Liver (tissue), 9 donors: ENCODE results near the gene AMIGO1. TPM values are rescaled to one million over a fixed set of nuclear protein-coding genes. Genes with fewer than 3 reads are reported as not detected.

Experiments used
- DNase-seq: peaks from one replicate; pipeline ENCODE4 v3.0.0-alpha.2; 2017; ENCODE audit warnings: low spot score
- H3K27ac ChIP-seq, 2 donors: one replicate each; pipeline ENCODE4 v1.7.0; 2013; ENCODE audit warnings: inconsistent platforms in 2 of 2, low read length in 2 of 2, control low read depth in 1 of 2, low read depth in 1 of 2, mild to moderate bottlenecking in 1 of 2
- H3K27me3 ChIP-seq, 4 donors: one replicate each; pipeline versions ENCODE4 v1.6.1 to v1.7.0; 2013; ENCODE audit warnings: low read length in 3 of 4, inconsistent platforms in 1 of 4, mild to moderate bottlenecking in 1 of 4, moderate library complexity in 1 of 4; ENCODE audit not compliant: control insufficient read depth in 4 of 4, insufficient read depth in 4 of 4
- H3K36me3 ChIP-seq, 4 donors: one replicate each; pipeline versions ENCODE4 v1.6.1 to v1.7.0; 2013; ENCODE audit warnings: low read length in 3 of 4, mild to moderate bottlenecking in 3 of 4, low read depth in 1 of 4, moderate library complexity in 1 of 4; ENCODE audit not compliant: control insufficient read depth in 4 of 4, insufficient read depth in 3 of 4
- H3K4me1 ChIP-seq, 4 donors: one replicate each; pipeline versions ENCODE4 v1.6.1 to v1.7.0; 2013; ENCODE audit warnings: low read length in 3 of 4, mild to moderate bottlenecking in 3 of 4, moderate library complexity in 1 of 4; ENCODE audit not compliant: control insufficient read depth in 4 of 4, insufficient read depth in 4 of 4
- H3K4me3 ChIP-seq, 3 donors: one replicate each; pipeline versions ENCODE4 v1.6.1 to v1.7.0; 2013; ENCODE audit warnings: low read length in 3 of 3, control low read depth in 1 of 3, low read depth in 1 of 3, mild to moderate bottlenecking in 1 of 3
- H3K9ac ChIP-seq, 2 donors: one replicate each; pipeline ENCODE4 v1.7.0; 2013; ENCODE audit warnings: low read length in 2 of 2, mild to moderate bottlenecking in 2 of 2, moderate library complexity in 2 of 2, control low read depth in 1 of 2, low read depth in 1 of 2
- H3K9me3 ChIP-seq, 4 donors: one replicate each; pipeline versions ENCODE4 v1.6.1 to v1.7.0; 2013; ENCODE audit warnings: low read length in 3 of 4; ENCODE audit not compliant: control insufficient read depth in 4 of 4
- EGR1 ChIP-seq, 2 donors: IDR thresholded peaks; 2 replicates each; pipeline ENCODE4 v1.6.1; 2016 to 2018; ENCODE audit warnings: antibody characterized with exemption in 2 of 2, low read depth in 2 of 2
- FOXA1 ChIP-seq: IDR thresholded peaks from 2 replicates; pipeline ENCODE4 v1.6.1; 2016; ENCODE audit warnings: antibody characterized with exemption
- FOXA2 ChIP-seq: IDR thresholded peaks from 2 replicates; pipeline ENCODE4 v1.6.1; 2016; ENCODE audit warnings: antibody characterized with exemption
- GABPA ChIP-seq, 2 donors: IDR thresholded peaks in 1 of 2; conservative IDR thresholded peaks in 1 of 2; 2 replicates each; pipeline ENCODE4 v1.6.1; 2016; ENCODE audit warnings: antibody characterized with exemption in 2 of 2, mild to moderate bottlenecking in 1 of 2, moderate library complexity in 1 of 2
- HNF4A ChIP-seq, 2 donors: conservative IDR thresholded peaks; 2 replicates each; pipeline ENCODE4 v1.6.1; 2016; ENCODE audit warnings: antibody characterized with exemption in 2 of 2, mild to moderate bottlenecking in 2 of 2
- HNF4G ChIP-seq: IDR thresholded peaks from 2 replicates; pipeline ENCODE4 v1.6.1; 2016; ENCODE audit warnings: antibody characterized with exemption
- JUND ChIP-seq, 2 donors: IDR thresholded peaks; 2 replicates each; pipeline ENCODE4 v1.6.1; 2016; ENCODE audit warnings: antibody characterized with exemption in 2 of 2
- NR2F2 ChIP-seq: IDR thresholded peaks from 2 replicates; pipeline ENCODE4 v1.6.1; 2016; ENCODE audit warnings: antibody characterized with exemption
- RAD21 ChIP-seq, 2 donors: IDR thresholded peaks; 2 replicates each; pipeline ENCODE4 v1.6.1; 2016; ENCODE audit warnings: antibody characterized with exemption in 2 of 2, mild to moderate bottlenecking in 2 of 2
- RXRA ChIP-seq, 2 donors: IDR thresholded peaks; 2 replicates each; pipeline ENCODE4 v1.6.1; 2017 to 2018; ENCODE audit warnings: antibody characterized with exemption in 2 of 2, mild to moderate bottlenecking in 1 of 2
- SP1 ChIP-seq: IDR thresholded peaks from 2 replicates; pipeline ENCODE4 v1.6.1; 2018; ENCODE audit warnings: antibody characterized with exemption, mild to moderate bottlenecking
- TAF1 ChIP-seq: conservative IDR thresholded peaks from 2 replicates; pipeline ENCODE4 v1.6.1; 2016; ENCODE audit warnings: antibody characterized with exemption, mild to moderate bottlenecking
- YY1 ChIP-seq: IDR thresholded peaks from 2 replicates; pipeline ENCODE4 v1.6.1; 2016; ENCODE audit warnings: antibody characterized with exemption, mild to moderate bottlenecking
- WGBS: extraction: QIAGEN DNeasy Blood & Tissue Kit; methylation state at CpG from one replicate; pipeline ENCODE4 v1.1.7; 2013; 5-methylcytosine and 5-hydroxymethylcytosine counted together
- polyA plus RNA-seq, 2 donors: library from polyadenylated mRNA; stranded (reverse) in 1 of 2; unstranded in 1 of 2; fragments of 200-250 nt in 1 of 2; fragments of >200 nt in 1 of 2; fragmentation: Nextera tagmentation in 1 of 2; extraction: Ambion mirVana in 1 of 2; gene quantifications; one replicate each; pipeline versions ENCODE4 v1.2.1 to v1.2.3, GENCODE V29; 2013 to 2015
- total RNA-seq, 2 donors: library from RNA; depleted of rRNA; stranded (reverse); fragments of >200 nt; gene quantifications; one replicate each; pipeline ENCODE4 v1.2.3, GENCODE V29; 2014
- TF ChIP-seq, protein P1 (sequence below): IDR thresholded peaks from 2 replicates; pipeline ENCODE4 v1.6.1; 2016; ENCODE audit warnings: antibody characterized with exemption
- TF ChIP-seq, protein P2 (sequence below): IDR thresholded peaks from 2 replicates; pipeline ENCODE4 v1.6.1; 2016; ENCODE audit warnings: antibody characterized with exemption, mild to moderate bottlenecking
- TF ChIP-seq, protein P3 (sequence below): IDR thresholded peaks from 2 replicates; pipeline ENCODE4 v1.6.1; 2016; ENCODE audit warnings: antibody characterized with exemption
- TF ChIP-seq, protein P4 (sequence below): fragments of 150-350 bp; IDR thresholded peaks from 2 replicates; pipeline ENCODE4 v1.5.1; 2017; ENCODE audit warnings: improper control_type of control experiment, low read depth, low read length; ENCODE audit not compliant: missing input control
- donor health status: healthy.
- donor health status: healthy.
- donor health status: healthy.
- donor health status: healthy.
- donor health status: healthy.

Gene AMIGO1
- total and polyA plus RNA-seq, 4 donors = 0.75 to 4.6 (median 1.9) TPM

DNA sequence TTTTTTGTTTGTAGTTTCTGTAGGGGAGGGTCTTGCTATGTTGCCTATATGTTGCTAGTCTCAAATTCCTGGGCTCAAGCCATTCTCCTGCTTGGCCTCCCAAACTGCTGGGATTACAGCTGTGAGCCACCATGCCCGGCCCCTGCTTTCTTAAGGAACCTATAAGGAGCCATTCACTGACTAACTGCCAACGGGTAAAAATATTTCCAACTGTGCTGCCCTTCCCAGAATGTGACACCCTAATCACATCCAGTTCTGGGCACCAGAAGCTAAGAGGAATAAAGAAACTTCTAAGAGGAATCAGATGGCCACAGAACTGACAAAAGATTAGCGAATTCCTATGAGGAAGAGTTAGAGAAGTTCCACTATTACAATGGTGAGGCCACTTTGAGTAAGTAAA is 36.7 kb downstream of the AMIGO1 start:
- Histone ChIP-seq H3K4me3 (no peak overlapping the region), H3K27ac (no peak overlapping the region), H3K4me1 (no peaks in the 10 kb centered on the region), H3K9me3 (no peaks in the 10 kb centered on the region), H3K9ac (no peak overlapping the region), H3K36me3 (peaks cover 0 to 2% (median 0%) of the 10 kb centered on the region in 4 donors), H3K27me3 (no peaks in the 10 kb centered on the region)
- no peak for TF ChIP-seq SP1
- no peak for TF ChIP-seq HNF4A (conservative IDR thresholded peaks at IDR 0.05)
- TF ChIP-seq JUND (IDR thresholded peaks at IDR 0.05) = no peak
- no peak for TF ChIP-seq HNF4G
- TF ChIP-seq, protein P1, sequence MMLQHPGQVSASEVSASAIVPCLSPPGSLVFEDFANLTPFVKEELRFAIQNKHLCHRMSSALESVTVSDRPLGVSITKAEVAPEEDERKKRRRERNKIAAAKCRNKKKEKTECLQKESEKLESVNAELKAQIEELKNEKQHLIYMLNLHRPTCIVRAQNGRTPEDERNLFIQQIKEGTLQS = no peak
- TF ChIP-seq FOXA2 = no peak
- TF ChIP-seq, protein P2, sequence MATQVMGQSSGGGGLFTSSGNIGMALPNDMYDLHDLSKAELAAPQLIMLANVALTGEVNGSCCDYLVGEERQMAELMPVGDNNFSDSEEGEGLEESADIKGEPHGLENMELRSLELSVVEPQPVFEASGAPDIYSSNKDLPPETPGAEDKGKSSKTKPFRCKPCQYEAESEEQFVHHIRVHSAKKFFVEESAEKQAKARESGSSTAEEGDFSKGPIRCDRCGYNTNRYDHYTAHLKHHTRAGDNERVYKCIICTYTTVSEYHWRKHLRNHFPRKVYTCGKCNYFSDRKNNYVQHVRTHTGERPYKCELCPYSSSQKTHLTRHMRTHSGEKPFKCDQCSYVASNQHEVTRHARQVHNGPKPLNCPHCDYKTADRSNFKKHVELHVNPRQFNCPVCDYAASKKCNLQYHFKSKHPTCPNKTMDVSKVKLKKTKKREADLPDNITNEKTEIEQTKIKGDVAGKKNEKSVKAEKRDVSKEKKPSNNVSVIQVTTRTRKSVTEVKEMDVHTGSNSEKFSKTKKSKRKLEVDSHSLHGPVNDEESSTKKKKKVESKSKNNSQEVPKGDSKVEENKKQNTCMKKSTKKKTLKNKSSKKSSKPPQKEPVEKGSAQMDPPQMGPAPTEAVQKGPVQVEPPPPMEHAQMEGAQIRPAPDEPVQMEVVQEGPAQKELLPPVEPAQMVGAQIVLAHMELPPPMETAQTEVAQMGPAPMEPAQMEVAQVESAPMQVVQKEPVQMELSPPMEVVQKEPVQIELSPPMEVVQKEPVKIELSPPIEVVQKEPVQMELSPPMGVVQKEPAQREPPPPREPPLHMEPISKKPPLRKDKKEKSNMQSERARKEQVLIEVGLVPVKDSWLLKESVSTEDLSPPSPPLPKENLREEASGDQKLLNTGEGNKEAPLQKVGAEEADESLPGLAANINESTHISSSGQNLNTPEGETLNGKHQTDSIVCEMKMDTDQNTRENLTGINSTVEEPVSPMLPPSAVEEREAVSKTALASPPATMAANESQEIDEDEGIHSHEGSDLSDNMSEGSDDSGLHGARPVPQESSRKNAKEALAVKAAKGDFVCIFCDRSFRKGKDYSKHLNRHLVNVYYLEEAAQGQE = no peak
- TF ChIP-seq, protein P3, sequence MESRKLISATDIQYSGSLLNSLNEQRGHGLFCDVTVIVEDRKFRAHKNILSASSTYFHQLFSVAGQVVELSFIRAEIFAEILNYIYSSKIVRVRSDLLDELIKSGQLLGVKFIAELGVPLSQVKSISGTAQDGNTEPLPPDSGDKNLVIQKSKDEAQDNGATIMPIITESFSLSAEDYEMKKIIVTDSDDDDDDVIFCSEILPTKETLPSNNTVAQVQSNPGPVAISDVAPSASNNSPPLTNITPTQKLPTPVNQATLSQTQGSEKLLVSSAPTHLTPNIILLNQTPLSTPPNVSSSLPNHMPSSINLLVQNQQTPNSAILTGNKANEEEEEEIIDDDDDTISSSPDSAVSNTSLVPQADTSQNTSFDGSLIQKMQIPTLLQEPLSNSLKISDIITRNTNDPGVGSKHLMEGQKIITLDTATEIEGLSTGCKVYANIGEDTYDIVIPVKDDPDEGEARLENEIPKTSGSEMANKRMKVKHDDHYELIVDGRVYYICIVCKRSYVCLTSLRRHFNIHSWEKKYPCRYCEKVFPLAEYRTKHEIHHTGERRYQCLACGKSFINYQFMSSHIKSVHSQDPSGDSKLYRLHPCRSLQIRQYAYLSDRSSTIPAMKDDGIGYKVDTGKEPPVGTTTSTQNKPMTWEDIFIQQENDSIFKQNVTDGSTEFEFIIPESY = no peak
- no peak for TF ChIP-seq YY1
- 62% methylated on average over 3 of the region's 3 CpGs for WGBS
- DNase-seq = no peak

DNA sequence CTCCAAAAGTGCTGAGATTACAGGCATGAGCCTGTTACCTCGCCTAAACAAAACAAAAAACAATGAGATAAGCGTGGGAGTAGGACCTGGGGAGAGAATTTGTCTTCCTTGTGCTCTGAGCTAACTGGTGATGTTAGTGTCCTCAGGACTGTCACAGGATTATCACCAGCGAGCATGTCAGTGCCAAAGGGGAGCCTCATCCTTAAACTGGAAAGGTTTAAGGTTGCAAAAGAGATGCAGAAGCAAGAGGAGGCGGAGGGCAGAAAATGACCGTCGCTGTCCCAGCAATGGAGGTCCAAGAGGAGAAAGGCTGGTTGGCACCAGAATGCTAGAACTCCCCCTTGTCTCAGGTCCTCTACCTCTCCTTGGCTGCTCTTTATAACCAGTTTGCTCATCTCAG is 39.3 kb downstream of the AMIGO1 start:
- 82% methylated on average over 6 of the region's 6 CpGs for WGBS
- no peaks in the 10 kb centered on the region for H3K36me3 ChIP-seq
- H3K27me3 ChIP-seq = peaks cover 0 to 3% (median 0%) of the 10 kb centered on the region in 4 donors
- H3K27ac ChIP-seq = no peak overlapping the region
- H3K4me3 ChIP-seq = no peak overlapping the region
- no peak overlapping the region for H3K9ac ChIP-seq
- H3K4me1 ChIP-seq = peaks cover 0 to 9% (median 2%) of the 10 kb centered on the region in 4 donors
- DNase-seq = no peak
- TF ChIP-seq JUND (IDR thresholded peaks at IDR 0.05) (no peak), FOXA1 (no peak), HNF4G (no peak), NR2F2 (no peak), GABPA (IDR thresholded peaks at IDR 0.05 in 1 of 2, conservative IDR thresholded peaks at IDR 0.05 in 1 of 2) (no peak), FOXA2 (no peak), HNF4A (conservative IDR thresholded peaks at IDR 0.05) (no peak), RAD21 (IDR thresholded peaks at IDR 0.05) (no peak), EGR1 (IDR thresholded peaks at IDR 0.05; ENCODE audit: low read depth in 2 of 2) (no peak), YY1 (no peak), TAF1 (no peak), SP1 (no peak), RXRA (IDR thresholded peaks at IDR 0.05) (no peak)
- TF ChIP-seq, protein P3 = no peak
- TF ChIP-seq, protein P4, sequence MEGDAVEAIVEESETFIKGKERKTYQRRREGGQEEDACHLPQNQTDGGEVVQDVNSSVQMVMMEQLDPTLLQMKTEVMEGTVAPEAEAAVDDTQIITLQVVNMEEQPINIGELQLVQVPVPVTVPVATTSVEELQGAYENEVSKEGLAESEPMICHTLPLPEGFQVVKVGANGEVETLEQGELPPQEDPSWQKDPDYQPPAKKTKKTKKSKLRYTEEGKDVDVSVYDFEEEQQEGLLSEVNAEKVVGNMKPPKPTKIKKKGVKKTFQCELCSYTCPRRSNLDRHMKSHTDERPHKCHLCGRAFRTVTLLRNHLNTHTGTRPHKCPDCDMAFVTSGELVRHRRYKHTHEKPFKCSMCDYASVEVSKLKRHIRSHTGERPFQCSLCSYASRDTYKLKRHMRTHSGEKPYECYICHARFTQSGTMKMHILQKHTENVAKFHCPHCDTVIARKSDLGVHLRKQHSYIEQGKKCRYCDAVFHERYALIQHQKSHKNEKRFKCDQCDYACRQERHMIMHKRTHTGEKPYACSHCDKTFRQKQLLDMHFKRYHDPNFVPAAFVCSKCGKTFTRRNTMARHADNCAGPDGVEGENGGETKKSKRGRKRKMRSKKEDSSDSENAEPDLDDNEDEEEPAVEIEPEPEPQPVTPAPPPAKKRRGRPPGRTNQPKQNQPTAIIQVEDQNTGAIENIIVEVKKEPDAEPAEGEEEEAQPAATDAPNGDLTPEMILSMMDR = no peak
- TF ChIP-seq, protein P2 = no peak
- H3K9me3 ChIP-seq = no peaks in the 10 kb centered on the region
